C1 segment of cervical spinal cord (tissue), 14 donors: Measurements from ENCODE around the gene CCL17.

Source experiments
- DNase-seq, 14 donors: peaks; one replicate each; lab custom pipeline; 2025; lab: John Stamatoyannopoulos, UW

The CCL17 gene

DNA sequence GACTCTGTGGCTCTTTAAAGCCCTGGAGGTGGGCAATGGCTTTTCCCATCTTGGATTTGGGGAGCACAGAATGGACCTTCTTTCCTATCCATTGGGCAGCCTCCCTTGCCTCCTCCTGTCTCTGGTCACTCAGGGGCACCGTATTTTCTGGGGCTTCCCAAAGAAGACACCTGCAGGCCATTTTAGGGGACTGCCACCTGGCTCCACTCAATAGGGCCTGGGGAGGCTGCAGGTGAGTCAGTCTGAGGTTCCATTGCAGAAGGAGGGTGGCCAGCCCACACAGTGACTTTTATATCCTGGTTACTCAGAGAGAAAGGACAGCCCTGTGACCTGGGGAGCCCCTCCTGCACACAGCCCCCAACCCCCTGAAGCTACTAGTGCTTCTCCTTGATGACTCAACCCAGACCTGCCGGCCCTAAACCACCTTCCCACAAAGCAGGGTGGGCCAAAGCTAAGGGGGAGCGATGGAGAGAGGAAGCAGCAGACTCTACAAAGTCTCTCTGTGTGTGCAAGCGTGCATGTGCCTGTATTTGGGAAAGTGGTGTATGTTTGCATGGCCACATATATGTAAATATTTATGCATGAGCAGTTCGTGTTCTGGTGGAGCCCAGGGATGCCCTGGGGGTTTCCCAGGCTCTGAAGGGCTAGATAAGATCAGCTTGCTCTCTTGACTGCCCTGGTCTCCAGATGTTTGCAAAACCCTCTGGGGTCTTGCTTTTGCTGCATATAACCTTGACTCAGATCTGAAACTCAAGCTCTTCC is 27.3 kb upstream of the CCL17 start:
- DNase-seq, result no peak

- DNase-seq, result no peak
Measured at GRCh38 chr16:57379579-57379978, 25.0 kb upstream of the CCL17 start.

- peak in 4 of 14 donors; percentile 8 to 31 (median 20) for DNase-seq
Measured at GRCh38 chr16:57380671-57381462, 23.7 kb upstream of the CCL17 start.

- DNase-seq, result no peak
Measured at GRCh38 chr16:57381791-57382534, 22.6 kb upstream of the CCL17 start.

GRCh38 chr16:57382535-57383275 is 21.9 kb upstream of the CCL17 start:
- no peak for DNase-seq

DNA sequence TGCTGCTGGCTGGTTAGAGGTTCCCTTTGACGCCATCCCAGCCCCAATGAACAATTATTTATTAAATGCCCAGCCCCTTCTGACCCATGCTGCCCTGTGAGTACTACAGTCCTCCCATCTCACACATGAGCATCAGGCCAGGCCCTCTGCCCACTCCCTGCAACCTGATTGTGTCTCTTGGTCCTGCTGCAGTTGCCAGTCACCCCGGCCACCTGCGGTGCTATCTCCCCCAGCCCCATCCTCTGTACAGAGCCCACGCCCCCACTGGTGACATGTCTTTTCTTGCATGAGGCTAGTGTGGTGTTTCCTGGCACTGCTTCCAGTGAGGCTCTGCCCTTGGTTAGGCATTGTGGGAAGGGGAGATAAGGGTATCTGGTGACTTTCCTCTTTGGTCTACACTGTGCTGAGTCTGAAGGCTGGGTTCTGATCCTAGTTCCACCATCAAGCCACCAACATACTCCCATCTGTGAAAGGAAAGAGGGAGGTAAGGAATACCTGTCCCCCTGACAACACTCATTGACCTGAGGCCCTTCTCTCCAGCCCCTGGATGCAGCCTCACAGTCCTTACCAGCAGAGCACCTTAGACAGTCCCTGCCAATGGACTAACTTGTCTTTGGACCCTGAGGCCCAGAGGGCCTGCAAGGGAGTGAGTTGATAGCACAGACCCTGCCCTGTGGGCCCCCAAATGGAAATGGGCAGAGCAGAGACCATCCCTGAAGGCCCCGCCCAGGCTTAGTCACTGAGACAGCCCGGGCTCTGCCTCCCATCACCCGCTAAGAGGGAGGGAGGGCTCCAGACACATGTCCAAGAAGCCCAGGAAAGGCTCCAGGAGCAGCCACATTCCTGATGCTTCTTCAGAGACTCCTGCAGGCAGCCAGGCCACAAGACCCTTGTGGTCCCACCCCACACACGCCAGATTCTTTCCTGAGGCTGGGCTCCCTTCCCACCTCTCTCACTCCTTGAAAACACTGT is 21.0 kb upstream of the CCL17 start:
- peak in 1 of 14 donors; percentile 43 for DNase-seq

DNA sequence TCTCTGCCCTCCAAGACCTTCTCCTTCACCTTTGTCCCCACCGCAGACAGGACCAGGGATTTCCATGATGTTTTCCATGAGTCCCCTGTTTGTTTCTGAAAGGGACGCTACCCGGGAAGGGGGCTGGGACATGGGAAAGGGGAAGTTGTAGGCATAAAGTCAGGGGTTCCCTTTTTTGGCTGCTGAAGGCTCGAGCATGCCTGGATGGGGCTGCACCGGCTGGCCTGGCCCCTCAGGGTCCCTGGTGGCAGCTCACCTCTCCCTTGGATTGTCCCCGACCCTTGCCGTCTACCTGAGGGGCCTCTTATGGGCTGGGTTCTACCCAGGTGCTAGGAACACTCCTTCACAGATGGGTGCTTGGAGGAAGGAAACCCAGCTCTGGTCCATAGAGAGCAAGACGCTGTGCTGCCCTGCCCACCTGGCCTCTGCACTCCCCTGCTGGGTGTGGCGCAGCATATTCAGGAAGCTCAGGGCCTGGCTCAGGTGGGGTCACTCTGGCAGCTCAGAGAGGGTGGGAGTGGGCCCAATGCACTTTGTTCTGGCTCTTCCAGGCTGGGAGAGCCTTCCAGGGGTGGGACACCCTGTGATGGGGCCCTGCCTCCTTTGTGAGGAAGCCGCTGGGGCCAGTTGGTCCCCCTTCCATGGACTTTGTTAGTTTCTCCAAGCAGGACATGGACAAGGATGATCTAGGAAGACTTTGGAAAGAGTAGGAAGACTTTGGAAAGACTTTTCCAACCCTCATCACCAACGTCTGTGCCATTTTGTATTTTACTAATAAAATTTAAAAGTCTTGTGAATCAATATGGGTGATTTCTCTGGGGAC is 20.1 kb upstream of the CCL17 start:
- DNase-seq, result peak in 2 of 14 donors; percentile 32 to 34

DNA sequence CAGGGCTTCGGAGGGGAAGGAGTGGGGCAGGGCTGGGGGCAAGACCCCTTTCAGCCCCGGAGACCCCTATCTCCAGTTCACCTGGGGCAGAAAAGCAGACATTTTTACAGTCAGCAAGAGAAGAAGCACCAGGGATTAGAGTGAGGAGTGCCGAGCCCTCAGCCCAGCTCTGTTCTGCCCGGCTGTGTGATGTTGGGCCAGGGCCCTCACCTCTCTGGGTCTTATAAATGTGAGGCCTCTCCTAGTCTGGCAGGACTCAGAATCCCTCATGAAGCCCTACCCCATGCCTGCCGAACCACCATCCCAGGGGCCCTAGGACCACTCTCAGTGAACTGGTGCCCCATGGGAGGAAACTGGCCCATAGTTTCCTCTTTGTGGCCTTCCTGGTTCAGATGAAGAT is 19.5 kb upstream of the CCL17 start:
- DNase-seq, result no peak

DNA sequence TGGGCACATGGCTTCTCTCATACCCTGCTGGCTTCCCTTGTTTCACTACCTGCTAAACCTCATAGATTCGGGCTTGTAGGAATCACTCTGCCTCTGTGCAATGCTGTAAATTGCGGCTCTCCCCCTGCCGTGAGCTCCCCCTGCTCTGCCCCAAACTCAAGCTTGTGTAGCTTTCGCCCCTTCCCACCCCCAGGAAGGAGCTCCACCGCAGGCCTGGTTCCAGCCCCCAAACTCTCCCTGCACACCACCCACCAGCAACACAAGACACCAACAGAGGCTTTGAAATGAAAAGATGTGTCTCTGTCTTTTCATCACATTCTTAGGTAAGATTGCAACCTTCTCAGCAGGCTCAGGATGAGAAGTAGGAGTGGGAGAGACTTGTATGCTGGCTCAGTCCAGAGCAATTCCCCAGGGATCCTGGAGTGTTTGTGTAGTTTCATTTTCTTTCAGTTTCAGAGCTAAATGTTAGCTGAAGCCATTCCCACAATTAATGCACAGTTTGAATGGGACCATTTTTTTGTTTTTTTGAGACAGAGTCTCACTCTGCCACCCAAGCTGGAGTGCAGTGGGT is 18.1 kb upstream of the CCL17 start:
- DNase-seq, result no peak

DNA sequence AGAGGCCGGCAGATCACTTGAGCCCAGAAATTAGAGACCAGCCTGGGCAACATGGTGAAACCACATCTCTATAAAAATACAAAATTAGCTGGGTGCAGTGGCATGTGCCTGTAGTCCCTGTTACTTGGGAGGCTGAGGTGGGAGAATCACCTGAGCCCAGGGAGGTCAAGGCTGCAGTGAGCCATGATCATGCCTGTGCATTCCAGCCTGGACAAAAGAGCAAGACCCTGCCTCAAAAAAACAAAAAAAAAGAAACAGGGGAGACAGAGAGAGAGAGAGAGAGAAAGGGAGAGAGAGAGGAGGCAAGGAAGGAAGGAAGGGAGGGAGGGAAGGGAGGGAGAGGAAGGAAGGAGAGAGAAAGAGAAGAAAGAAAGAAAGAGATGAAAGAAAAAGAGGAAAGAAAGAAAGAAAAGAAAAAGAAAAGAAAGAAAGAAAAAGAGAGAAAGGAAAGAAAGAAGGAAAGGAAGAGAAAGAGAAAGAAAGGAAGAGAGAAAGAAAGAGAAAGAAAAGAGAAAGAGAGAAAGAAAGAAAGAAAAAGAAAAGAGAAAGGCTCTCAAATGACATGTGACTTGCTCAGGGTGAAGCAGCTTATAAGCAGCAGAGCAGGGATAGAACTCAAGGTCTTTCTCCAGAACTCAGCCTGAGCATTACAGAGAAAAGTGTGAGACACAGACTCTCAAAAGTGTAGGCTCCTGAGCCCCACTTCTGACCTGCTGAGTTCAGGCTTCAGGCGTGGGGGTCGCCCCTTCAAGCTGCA is 16.8 kb upstream of the CCL17 start:
- no peak for DNase-seq

DNA sequence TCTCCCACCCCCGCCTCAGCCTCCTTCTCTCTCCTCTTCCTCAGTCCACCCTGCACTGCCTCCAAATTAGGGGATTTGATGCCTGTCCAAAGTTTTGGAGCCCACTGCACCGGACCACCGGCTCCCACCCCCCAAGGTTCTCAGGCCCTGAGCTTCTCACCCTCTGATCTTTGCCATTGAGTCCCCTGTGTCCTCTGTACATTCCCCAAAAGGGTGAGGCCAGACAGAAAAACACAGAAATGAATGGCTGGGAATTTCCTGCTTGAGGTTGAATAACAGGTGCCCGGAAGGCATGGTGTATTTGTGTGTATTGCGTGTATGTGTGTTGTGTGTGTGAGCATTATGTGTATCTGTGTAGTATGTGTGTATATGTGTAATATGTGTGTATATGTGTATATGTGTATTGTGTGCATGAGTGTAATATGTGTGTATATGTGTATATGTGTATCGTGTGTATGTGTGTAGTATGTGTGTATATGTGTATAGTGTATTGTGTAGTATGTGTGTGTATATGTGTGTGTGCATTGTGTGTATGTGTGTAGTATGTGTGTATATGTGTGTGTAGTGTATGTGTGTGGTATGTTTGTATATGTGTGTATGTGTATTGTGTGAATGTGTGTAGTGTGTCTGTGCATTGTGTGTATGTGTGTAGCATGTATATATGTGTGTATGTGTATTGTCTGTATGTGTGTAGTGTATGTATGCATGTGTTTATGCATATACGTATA is 16.0 kb upstream of the CCL17 start:
- no peak for DNase-seq

GRCh38 chr16:57389087-57389468 is 15.5 kb upstream of the CCL17 start:
- DNase-seq, result no peak

GRCh38 chr16:57390636-57391295 is 13.8 kb upstream of the CCL17 start:
- no peak for DNase-seq

DNA sequence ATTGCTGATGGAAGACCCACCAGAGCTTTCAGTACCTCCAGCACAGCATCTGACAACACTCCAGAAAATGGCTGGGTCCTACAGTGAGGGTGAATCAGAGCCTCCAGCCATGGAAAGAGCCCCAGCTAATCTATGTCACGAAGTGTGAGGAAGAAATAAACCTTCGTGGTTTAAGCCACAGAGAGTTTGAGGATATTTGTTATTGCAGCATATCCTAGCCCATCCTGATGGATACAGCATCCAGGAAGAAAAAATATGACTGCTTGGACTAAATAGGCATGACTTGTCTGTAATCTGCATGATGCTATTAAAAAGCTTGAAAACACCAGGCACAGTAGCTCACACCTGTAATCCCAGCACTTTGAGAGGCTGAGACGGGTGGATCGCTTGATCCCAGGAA is 13.3 kb upstream of the CCL17 start:
- no peak for DNase-seq

- no peak for DNase-seq
Measured at GRCh38 chr16:57391708-57392107, 12.9 kb upstream of the CCL17 start.

DNA sequence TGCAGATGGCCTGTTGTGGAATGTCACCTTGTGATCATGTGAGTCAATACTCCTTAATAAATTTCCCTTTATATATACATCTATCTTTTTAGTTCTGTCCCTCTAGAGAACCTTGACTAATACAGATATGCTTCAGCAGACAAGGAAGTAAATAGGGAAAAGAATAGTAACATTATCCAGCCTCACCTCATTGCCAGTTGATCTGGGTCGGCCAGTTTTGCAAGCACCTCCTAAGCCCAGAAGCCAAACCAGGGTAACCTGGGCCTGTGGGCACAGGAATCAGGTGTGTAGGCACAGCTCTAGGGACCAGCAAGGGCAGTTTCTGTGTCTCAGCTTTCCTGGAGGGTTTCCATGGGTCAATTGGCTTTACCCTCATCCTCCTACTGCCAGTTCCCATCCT is 11.9 kb upstream of the CCL17 start:
- DNase-seq, result no peak

DNA sequence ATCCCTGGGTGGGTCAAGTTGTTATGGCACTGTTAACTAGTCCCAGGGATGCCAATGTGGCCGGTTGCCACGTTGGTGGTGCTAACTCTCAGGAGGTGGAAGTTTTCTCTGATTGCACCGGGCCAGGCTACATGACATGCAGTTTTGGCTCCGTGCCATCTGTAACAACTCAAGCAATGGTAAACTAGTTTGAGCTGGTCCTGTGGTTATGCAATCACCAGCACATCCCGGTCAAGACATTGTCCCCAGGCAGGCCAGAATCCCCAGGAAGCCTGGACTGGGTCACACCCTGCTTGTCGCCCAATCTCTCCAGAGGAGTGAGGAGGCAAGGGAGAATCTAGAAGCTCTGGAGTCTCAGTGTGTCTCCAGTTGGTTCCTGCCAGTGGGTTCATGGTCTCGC is 10.1 kb upstream of the CCL17 start:
- no peak for DNase-seq
